ENCODE results near the gene NR4A1. TPM values are rescaled to one million over a fixed set of nuclear protein-coding genes. Genes with fewer than 3 reads are reported as not detected.

NR4A1 gene
- total RNA-seq, 2 experiments from 2014 or later, result 25.3 to 29.0 TPM

DNA sequence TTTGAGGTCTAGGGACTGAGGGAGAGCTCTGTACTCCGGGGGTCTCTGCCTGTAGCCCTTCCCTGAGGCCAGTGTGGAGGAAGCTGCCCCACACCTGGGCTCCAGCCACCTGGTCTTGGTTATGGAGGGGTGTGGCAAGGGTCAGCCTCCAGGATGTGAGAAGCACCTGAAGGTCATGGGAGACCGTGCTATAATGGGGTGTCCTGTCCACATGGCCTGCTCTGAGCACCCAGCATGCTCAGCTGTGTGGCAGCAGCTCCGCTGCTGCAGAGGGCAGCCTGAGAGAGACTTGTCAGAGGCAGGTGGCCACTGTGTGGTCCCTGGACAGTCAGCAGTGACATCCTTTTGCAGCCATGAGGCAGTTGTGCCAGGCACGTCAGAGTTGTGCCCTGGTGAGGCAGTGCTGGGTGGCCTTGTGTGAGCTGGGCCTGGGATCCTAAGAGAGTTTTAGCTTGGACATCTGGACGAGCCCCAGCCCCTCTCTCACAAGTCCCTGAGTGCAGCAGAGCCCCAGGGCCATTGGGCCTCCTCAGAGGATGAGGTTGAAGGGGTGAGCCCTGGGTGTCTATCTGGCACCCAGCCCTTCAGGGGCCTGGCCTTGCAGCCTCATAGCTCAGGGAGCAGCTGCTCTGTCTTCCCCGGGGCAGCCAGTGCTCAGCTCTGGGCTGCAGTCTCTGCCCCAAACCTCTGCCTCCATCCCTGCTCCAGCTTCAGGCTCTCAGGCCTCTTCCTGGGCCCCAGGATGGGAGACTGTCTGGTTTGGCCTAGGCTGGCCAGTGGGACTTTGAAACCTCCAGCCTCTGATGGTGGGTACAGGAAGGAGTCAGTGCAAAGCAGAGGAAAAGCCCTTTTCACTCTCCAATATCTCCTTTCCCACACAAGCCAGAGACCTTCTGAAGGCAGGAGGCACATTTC, 11.2 kb downstream of the NR4A1 start:
- H3K9me3 ChIP-seq (ENCODE audit: low read length), result no peaks in the 10 kb centered on the region
- no peaks in the 10 kb centered on the region for H3K9me2 ChIP-seq (ENCODE audit: insufficient read depth, low read length)
- no peak overlapping the region for H2AFZ ChIP-seq (ENCODE audit: low read length)
- no peak overlapping the region for H3K4me3 ChIP-seq (ENCODE audit: low read depth, low read length, poor library complexity, severe bottlenecking)
- DNase-seq (ENCODE audit: low spot score), result no peak
- H3K79me2 ChIP-seq (ENCODE audit: insufficient read depth, low read depth, low read length), result no peaks in the 10 kb centered on the region
- no peaks in the 10 kb centered on the region for H4K20me1 ChIP-seq (ENCODE audit: insufficient read depth, low read length)
- BruUV-seq (replicated peaks), result no TSS peak
- H3K27ac ChIP-seq (ENCODE audit: low read depth, low read length, poor library complexity, severe bottlenecking), result no peak overlapping the region
- no peak overlapping the region for H3K4me2 ChIP-seq (ENCODE audit: low read length)
- H3K4me1 ChIP-seq (ENCODE audit: insufficient read depth, low read length, poor library complexity, severe bottlenecking), result peaks cover 19% of the 10 kb centered on the region
- intact Hi-C loops (cut with micrococcal nuclease; ENCODE audit: unreplicated experiment), result no loop called here
- TF ChIP-seq EZH2phosphoT487 (IDR thresholded peaks at IDR 0.05; ENCODE audit: borderline replicate concordance, low read depth, low read length), result no peak
- TF ChIP-seq, protein P1, sequence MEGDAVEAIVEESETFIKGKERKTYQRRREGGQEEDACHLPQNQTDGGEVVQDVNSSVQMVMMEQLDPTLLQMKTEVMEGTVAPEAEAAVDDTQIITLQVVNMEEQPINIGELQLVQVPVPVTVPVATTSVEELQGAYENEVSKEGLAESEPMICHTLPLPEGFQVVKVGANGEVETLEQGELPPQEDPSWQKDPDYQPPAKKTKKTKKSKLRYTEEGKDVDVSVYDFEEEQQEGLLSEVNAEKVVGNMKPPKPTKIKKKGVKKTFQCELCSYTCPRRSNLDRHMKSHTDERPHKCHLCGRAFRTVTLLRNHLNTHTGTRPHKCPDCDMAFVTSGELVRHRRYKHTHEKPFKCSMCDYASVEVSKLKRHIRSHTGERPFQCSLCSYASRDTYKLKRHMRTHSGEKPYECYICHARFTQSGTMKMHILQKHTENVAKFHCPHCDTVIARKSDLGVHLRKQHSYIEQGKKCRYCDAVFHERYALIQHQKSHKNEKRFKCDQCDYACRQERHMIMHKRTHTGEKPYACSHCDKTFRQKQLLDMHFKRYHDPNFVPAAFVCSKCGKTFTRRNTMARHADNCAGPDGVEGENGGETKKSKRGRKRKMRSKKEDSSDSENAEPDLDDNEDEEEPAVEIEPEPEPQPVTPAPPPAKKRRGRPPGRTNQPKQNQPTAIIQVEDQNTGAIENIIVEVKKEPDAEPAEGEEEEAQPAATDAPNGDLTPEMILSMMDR (conservative IDR thresholded peaks at IDR 0.05; ENCODE audit: low read length), result no peak
- H3K36me3 ChIP-seq (ENCODE audit: insufficient read depth, low read length), result peaks cover 10% of the 10 kb centered on the region; the same call in 1 of the 2 replicates
- ChIA-PET CTCF (ENCODE audit: unreplicated experiment) (no interaction called here), POLR2A (interaction anchor here (1.0 kb wide), 1 partner anchor 11 kb away, joined by 3 read pairs; the partner anchor contains the start of gene NR4A1)

DNA sequence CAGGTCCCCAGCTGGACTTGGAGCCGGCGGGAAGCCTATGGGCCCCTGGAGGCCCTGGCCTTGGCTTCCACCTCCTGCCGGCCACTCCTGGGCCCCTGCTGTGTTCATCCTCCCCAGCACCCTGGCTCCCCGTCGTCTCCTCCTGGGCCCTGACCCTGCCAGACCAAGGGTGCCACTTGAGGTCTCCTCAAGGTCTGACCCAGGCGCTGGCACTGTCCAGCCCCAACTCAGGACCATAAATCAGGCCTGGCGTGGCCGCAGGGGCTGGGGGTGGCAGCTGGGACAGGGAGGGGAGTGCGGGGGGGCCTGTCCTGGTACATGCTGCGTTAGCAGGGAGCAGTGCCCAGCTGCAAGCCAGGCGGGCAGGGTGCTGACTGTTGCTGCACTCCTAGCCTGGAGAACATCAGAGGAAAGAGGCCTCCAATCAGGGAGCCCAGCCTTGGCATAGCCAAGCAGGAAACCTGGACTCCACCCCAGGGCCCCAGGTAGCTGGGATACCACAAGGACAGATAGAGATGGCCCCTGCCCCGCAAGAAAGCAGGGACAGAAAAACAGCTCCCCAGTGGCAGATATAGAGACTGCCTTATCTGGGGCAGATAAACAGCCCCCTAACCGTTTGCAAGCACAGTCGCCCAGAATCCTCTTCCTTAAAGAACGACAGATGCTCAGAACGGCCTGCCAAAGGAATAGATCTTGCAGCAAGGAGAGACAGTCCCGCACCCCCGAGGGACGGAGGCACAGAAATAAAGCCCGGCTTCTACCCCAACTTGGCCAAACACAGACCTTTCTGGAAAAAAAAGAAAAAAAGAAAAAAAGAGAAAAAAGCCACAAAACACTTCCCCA, 12.1 kb downstream of the NR4A1 start:
- no TSS peak for BruUV-seq (replicated peaks)
- H3K4me3 ChIP-seq (ENCODE audit: low read depth, low read length, poor library complexity, severe bottlenecking), result no peak overlapping the region

More for the DNA sequence above, 12.1 kb downstream of the NR4A1 start:
- no peak overlapping the region for H3K4me2 ChIP-seq (ENCODE audit: low read length)
- CTCF ChIA-PET (ENCODE audit: unreplicated experiment), result no interaction called here
- H2AFZ ChIP-seq (ENCODE audit: low read length), result no peak overlapping the region
- intact Hi-C loops (cut with micrococcal nuclease; ENCODE audit: unreplicated experiment), result no loop called here
- no peaks in the 10 kb centered on the region for H3K9me3 ChIP-seq (ENCODE audit: low read length)
- no peak overlapping the region for H3K27ac ChIP-seq (ENCODE audit: low read depth, low read length, poor library complexity, severe bottlenecking)
- TF ChIP-seq, protein P1 (conservative IDR thresholded peaks at IDR 0.05; ENCODE audit: low read length), result no peak
- no peak for TF ChIP-seq EZH2phosphoT487 (IDR thresholded peaks at IDR 0.05; ENCODE audit: borderline replicate concordance, low read depth, low read length)
- no peaks in the 10 kb centered on the region for H3K79me2 ChIP-seq (ENCODE audit: insufficient read depth, low read depth, low read length)
- no peaks in the 10 kb centered on the region for H3K9me2 ChIP-seq (ENCODE audit: insufficient read depth, low read length)
- peaks cover 7% of the 10 kb centered on the region; the same call in 1 of the 2 replicates for H3K36me3 ChIP-seq (ENCODE audit: insufficient read depth, low read length)
- H4K20me1 ChIP-seq (ENCODE audit: insufficient read depth, low read length), result no peaks in the 10 kb centered on the region
- H3K4me1 ChIP-seq (ENCODE audit: insufficient read depth, low read length, poor library complexity, severe bottlenecking), result peaks cover 19% of the 10 kb centered on the region
- DNase-seq (ENCODE audit: low spot score), result no peak
- POLR2A ChIA-PET, result interaction anchor here (0.6 kb wide), 1 partner anchor 1873 kb away, joined by 8 read pairs; no protein-coding TSS in a partner anchor

Measured in OCI-LY7 (cell line).